GM12801 (cell line): Measurements from ENCODE around the gene FMN1.

Experiments
- TF ChIP-seq, protein P1 (sequence below): IDR thresholded peaks from one replicate; pipeline ENCODE4 v1.5.1; 2011; ENCODE audit warnings: control low read depth; ENCODE audit not compliant: insufficient read length; ENCODE audit errors: extremely low read depth

FMN1 gene

DNA sequence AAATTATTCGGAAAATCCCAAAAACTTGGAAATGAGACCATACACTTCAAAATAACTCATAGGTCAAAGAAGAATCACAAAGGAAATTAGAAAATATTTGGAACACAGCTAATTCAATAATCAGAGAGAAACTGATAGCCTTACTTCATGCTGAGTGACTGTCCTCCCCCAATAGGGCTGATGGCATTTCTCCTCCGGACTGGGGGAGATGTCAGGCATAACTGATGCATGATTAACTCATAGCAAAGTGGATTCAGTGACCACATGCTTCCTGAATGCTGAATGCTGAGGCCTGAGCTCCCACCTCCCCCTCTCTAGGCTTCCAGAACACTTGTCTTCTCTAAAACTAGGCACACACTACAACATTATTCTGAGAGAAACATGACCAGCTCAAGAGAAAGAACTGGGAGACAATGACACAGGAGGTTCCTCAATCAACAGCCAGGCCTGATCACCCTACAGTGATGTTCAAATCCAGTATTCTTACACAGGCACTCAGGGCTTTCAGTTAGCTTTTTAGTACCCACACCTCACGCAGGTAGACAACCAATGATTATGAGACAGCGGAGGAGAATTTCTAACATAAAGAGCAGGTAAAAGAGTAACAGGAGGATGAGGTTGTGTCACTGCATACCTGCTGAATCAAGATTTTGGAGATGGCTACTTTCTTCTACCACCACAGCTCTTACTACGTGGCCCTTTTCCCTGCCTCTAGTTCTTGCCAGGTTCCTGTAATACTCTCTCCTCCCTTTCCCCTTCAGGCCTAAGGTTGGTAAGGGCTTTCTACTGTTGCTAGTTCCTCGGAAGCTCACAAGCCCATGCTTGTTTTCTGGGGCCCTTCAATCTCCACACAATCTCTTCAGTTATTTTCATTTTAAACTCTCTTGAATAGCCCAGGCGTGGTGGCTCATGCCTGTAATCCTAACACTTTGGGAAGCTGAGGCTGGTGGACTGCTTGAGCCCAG lies 96.1 kb downstream of the FMN1 start:
- TF ChIP-seq, protein P1, sequence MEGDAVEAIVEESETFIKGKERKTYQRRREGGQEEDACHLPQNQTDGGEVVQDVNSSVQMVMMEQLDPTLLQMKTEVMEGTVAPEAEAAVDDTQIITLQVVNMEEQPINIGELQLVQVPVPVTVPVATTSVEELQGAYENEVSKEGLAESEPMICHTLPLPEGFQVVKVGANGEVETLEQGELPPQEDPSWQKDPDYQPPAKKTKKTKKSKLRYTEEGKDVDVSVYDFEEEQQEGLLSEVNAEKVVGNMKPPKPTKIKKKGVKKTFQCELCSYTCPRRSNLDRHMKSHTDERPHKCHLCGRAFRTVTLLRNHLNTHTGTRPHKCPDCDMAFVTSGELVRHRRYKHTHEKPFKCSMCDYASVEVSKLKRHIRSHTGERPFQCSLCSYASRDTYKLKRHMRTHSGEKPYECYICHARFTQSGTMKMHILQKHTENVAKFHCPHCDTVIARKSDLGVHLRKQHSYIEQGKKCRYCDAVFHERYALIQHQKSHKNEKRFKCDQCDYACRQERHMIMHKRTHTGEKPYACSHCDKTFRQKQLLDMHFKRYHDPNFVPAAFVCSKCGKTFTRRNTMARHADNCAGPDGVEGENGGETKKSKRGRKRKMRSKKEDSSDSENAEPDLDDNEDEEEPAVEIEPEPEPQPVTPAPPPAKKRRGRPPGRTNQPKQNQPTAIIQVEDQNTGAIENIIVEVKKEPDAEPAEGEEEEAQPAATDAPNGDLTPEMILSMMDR: no peak

DNA sequence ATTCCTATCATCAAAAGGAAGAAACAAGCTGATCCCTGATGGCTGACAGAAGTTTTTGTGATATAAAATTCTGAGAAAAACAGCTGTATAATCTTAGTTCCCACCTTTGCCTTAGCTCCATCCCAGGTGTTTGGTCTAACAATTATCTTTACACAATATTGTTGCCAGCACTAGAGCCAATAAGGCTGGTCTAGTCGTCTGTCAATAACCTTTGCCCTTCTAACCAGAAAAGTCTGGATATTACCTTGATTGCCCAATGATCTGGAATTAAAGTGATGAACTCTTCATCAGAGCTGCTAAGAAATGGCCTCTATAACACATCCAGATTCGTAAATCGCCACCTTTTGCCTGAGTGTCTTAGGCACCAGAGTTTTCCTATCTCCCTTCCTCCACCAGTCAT lies 98.4 kb downstream of the FMN1 start:
- TF ChIP-seq, protein P1: no peak

DNA sequence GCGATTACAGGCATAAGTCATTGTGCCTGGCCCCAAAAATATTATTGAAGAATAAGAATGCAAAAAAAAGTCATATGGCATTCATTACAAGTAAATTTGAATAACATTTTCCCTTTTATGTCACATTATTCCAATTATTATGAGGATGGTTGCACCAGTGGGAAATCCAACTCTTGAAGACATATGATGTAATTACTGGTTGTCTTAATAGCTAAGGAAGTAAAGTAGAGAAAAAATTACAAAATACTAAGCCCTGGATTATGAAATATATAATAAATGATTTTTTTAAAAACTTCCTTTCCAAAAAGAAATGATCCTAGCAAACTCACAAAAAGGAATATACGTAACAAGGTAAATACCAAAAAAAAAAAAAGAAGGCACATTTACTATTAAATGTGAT lies 98.9 kb downstream of the FMN1 start:
- TF ChIP-seq, protein P1: no peak

DNA sequence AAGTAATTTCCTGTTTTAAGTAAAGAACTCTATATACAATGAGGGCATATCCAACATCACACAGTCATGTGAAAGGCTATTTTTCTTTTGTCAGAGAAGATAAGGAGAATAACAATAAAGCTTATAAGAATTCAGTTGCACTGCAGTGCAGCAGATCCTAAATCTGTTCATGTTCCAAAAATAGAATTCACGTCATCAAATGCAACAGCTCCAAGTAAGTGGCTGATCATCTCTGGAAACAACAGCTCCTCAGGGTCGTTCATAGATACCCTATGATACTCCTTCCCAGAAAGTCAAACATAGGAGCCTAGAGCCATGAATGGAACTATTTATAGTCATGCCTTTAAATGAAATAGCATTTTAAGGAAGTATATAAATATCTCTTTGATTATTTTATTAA lies 100.2 kb downstream of the FMN1 start:
- TF ChIP-seq, protein P1: no peak

DNA sequence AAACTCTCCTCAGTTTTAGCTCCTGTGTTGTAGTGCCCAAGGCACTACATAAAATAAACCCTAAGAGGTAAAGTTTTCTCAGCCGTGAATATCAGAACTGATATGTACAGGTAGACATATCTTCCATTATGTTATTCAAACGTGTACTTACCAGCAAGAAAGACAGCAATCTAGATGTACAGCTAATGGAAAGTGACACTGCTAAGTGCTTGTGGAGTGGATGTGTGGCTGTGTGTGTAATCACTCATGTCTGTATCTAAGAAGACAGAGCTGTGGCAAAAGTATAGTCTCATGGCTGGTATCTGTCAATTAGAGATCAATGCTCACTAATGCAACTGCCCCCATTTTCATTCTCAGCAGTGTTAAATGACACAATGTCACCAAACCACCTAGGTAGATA lies 101.3 kb downstream of the FMN1 start:
- TF ChIP-seq, protein P1: no peak

DNA sequence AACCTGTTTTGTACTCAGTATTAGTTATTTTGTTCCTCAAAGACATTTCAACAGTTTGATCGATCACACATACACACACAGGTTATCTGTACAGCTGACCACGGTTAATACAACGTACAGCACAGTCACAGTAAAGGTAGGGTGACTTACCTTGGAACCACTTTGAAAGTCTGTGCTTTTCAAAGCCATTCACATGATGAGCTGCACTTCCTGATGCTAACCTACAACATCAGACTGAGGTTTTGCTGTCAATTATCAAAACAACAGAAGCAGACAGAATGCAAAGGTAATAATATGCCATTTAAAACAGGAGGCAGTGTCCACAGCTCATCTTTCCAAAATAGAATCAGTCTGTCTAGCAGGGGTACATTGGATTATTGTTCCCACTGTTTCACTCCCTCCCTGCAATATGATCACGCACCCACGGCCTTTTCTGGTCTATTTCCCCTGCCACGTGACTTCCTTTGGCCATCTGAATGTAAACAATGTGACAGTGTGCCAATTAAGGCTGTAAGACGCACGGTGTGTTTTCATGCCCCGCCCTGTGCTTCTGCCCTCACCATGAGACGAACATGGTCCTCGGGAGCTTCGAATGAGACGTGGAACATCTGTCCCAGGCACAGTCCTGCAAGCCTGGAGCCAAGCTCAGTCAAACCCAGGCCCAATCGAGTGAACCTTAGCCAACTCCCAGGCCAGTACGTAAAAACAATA lies 102.4 kb downstream of the FMN1 start:
- TF ChIP-seq, protein P1: no peak
